HL-60 (cell line): ENCODE results near the gene LRRC19.
A peak's percentile ranks its signal among the peaks of the same experiment; 100 is the strongest.

ENCODE experiments used
- DNase-seq, 2 experiments: peaks; one replicate each; pipeline ENCODE4 v3.0.0-alpha.2; 2010 to 2020; ENCODE audit warnings: low read depth in 1 of 2, low spot score in 1 of 2
- H3K27ac ChIP-seq: fragments of 250-450 bp; sonication (Bioruptor Pico); replicated peaks from 2 replicates; pipeline ENCODE4 v1.5.1; 2020; ENCODE audit warnings: mild to moderate bottlenecking, moderate library complexity
- H3K27me3 ChIP-seq: fragments of 250-450 bp; sonication (Bioruptor Pico); 2 replicates; pipeline ENCODE4 v1.5.1; 2021; ENCODE audit warnings: mild to moderate bottlenecking, moderate library complexity; ENCODE audit not compliant: insufficient read depth, poor library complexity, severe bottlenecking
- H3K4me3 ChIP-seq: replicated peaks from 2 replicates; pipeline ENCODE4 v1.5.1; 2011; ENCODE audit warnings: mild to moderate bottlenecking, control low read depth, low read length; ENCODE audit not compliant: insufficient read depth
- CTCF ChIP-seq: IDR thresholded peaks from one replicate; pipeline ENCODE4 v1.5.1; 2011; ENCODE audit warnings: low read length, control low read depth, inconsistent platforms; ENCODE audit not compliant: insufficient read depth
- GABPA ChIP-seq: IDR thresholded peaks from 2 replicates; pipeline ENCODE4 v1.6.1; 2012; ENCODE audit warnings: low read depth
- POLR2AphosphoS5 ChIP-seq: IDR thresholded peaks from 2 replicates; pipeline ENCODE4 v1.6.1; 2012; ENCODE audit warnings: low read depth
- REST ChIP-seq: IDR thresholded peaks from 2 replicates; pipeline ENCODE4 v1.6.1; 2012; ENCODE audit warnings: low read depth; ENCODE audit not compliant: insufficient replicate concordance
- SPI1 ChIP-seq: IDR thresholded peaks from 2 replicates; pipeline ENCODE4 v1.6.1; 2012; ENCODE audit warnings: low read depth, mild to moderate bottlenecking, borderline replicate concordance

The LRRC19 gene

DNA sequence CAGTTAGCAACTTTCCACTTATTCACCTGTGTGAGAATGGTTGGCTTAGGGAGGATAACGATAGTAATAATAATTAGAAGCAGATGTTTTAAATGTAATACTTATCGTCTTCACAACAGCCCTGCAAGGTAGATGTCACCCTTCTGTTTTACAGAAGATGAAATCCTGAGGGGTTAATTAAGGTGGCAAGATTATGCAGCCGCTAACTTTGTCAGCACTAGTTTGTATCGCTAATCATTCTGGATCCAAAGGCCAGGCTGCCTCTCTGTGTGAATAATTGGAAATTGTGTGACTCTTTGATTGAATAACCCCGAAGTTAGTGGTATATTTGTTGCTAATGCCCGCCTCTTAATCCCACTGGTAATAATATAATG is 48.6 kb downstream of the LRRC19 start:
- Histone ChIP-seq H3K27ac (peak overlapping the region; percentile 90), H3K27me3 (no peaks in the 10 kb centered on the region), H3K4me3 (peak overlapping the region; percentile 47)
- DNase-seq, result no peak
- TF ChIP-seq SPI1 (no peak), REST (no peak), GABPA (no peak)

DNA sequence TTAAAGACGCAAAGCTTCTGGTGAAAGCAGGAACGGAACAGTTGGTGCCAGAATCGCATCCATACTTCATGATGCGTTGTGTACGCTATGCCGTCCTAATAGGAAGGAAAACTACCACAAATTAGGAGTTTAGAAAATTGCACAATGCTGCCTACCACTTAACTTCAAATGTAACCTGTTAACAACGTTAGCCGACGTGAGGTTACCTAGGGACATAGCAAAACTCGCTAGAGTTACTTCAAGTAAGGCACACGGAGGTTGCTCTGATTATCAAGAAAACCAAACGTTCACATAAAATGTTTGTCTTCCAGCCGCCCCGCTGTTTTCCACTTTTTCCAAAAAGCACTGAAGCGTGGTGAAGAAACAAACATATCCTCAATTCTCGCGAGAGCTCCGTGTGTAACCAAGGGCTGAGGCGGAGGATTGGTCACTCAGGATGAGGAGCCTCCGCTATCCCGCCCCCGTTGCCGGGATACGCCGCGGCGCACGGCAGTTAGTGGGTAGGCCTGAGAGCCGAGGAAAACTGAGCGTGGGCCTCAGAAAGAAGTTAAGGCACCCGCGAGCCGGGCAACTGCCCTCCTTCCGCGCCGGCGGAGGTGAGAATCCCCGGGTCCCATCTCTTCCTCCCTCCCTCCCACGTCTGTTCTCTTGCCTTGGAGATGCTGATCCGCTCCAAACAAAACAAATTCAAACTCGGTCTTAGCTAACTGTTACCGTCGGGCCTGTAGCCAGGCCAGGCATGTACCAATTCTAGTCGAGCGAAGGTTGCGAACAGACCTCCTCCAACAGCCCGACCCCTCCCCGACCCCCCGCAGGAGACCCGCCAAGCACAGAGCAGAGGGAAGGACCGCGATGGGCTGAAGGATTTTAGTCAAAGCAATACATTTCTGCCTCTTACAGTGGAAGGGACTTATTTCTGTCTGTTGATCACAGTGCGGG is 49.3 kb downstream of the LRRC19 start, which contains the start of gene IFT74:
Gene IFT74 (plus strand): TSS at position 492 of the 939 bp plus-strand sequence. CDS start 5,556 bp downstream, outside the sequence.
- H3K4me3 ChIP-seq, result peak within 1 kb of the TSS; percentile 47
- DNase-seq, result peak; percentile 66 to 92
- TF ChIP-seq POLR2AphosphoS5 (0 out of 2 replicates have a peak, but pooled peaks have one; percentile 16), REST (no peak), SPI1 (no peak), CTCF (no peak), GABPA (no peak)
- peak within 1 kb of the TSS; percentile 90 for H3K27ac ChIP-seq
- no peaks in the 10 kb centered on the region for H3K27me3 ChIP-seq

- H3K27ac ChIP-seq, result peak overlapping the region; percentile 90
- H3K4me3 ChIP-seq, result peak overlapping the region; percentile 47
- no peaks in the 10 kb centered on the region for H3K27me3 ChIP-seq
- peak in 1 of 2 experiments; percentile 30 for DNase-seq
- TF ChIP-seq SPI1 (no peak), POLR2AphosphoS5 (no peak), REST (no peak), CTCF (no peak), GABPA (no peak)
Measured at GRCh38 chr9:26955222-26955903, 50.1 kb downstream of the LRRC19 start.
